Nephron (organoid): ENCODE data around the gene BOD1L1.
"Not testable (repeated sequence)": the region's sequence is repeated elsewhere in the genome, so short reads cannot be mapped to it uniquely, and the experiment has no call there.

Source experiments
- H3K27ac Mint-ChIP-seq, 3 experiments: 2 replicates each; pipeline ENCODE4 v1.8.0; 2020; ENCODE audit warnings: mixed read lengths in 3 of 3, mild to moderate bottlenecking in 2 of 3, moderate library complexity in 1 of 3
- H3K27me3 Mint-ChIP-seq: 2 replicates; pipeline ENCODE4 v1.8.0; 2021; ENCODE audit warnings: low read depth, mild to moderate bottlenecking, moderate library complexity, mixed read lengths
- H3K36me3 Mint-ChIP-seq: 2 replicates; pipeline ENCODE4 v1.8.0; 2020; ENCODE audit warnings: low read depth, mixed read lengths
- H3K4me1 Mint-ChIP-seq: 2 replicates; pipeline ENCODE4 v1.8.0; 2020; ENCODE audit warnings: mixed read lengths
- H3K4me3 Mint-ChIP-seq, 3 experiments: 2 replicates each; pipeline ENCODE4 v1.8.0; 2020; ENCODE audit warnings: mild to moderate bottlenecking in 3 of 3, mixed read lengths in 3 of 3, moderate library complexity in 2 of 3
- H3K9me3 Mint-ChIP-seq: 2 replicates; pipeline ENCODE4 v1.8.0; 2020; ENCODE audit warnings: mixed read lengths
- TF ChIP-seq, protein P1 (sequence below), 3 experiments: fragments of 200-600 bp; sonication (generic); IDR thresholded peaks; one replicate each; pipeline ENCODE4 v1.5.0; 2021; ENCODE audit warnings: antibody characterized with exemption in 3 of 3; ENCODE audit not compliant: unreplicated experiment in 3 of 3

Gene BOD1L1

DNA sequence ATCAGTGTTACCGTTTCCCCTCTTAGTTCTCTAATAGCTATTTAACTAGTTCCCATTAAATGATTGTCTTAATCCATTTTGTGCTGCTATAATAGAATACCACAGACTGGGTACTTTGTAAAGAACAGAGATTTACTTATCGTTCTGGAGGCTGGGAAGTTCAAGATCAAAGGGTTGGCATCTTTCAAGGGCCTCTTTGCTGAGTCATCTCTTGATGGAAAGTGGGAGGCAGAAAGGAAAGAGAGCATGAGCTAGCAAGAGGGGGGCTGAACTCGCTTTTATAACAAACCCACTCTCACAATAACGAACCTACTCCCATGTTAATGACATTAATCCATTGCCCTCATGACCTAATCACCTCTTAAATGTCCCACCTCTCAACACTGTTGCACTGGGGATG is 65.9 kb downstream of the BOD1L1 start:
- Mint-ChIP-seq H3K27ac (no peak overlapping the region), H3K4me1 (no peaks in the 10 kb centered on the region), H3K36me3 (peaks cover 5% of the 10 kb centered on the region), H3K4me3 (no peak overlapping the region), H3K9me3 (no peaks in the 10 kb centered on the region), H3K27me3 (peaks cover 12% of the 10 kb centered on the region)
- TF ChIP-seq, protein P1, sequence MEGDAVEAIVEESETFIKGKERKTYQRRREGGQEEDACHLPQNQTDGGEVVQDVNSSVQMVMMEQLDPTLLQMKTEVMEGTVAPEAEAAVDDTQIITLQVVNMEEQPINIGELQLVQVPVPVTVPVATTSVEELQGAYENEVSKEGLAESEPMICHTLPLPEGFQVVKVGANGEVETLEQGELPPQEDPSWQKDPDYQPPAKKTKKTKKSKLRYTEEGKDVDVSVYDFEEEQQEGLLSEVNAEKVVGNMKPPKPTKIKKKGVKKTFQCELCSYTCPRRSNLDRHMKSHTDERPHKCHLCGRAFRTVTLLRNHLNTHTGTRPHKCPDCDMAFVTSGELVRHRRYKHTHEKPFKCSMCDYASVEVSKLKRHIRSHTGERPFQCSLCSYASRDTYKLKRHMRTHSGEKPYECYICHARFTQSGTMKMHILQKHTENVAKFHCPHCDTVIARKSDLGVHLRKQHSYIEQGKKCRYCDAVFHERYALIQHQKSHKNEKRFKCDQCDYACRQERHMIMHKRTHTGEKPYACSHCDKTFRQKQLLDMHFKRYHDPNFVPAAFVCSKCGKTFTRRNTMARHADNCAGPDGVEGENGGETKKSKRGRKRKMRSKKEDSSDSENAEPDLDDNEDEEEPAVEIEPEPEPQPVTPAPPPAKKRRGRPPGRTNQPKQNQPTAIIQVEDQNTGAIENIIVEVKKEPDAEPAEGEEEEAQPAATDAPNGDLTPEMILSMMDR (IDR thresholded peaks at IDR 0.05; ENCODE audit: unreplicated experiment in 3 of 3): no peak

DNA sequence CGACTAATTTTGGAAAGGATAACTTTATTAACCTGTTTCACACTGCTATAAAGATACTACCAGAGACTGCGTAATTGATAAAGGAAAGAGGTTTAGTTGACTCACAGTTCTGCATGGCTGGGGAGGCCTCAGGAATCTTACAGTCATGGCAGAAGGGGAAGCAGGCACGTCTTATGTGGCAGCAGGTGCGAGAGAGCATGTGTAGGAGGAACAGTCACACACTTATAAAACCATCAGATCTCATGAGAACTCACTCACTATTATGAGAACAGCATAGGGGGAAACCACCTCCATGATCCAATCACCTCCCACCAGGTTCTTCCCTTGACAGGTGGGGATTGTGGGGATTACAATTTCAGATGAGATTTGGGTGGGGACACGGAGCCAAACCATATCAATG is 67.4 kb downstream of the BOD1L1 start:
- not testable (repeated sequence) for H3K4me3 Mint-ChIP-seq, H3K4me1 Mint-ChIP-seq, H3K27ac Mint-ChIP-seq, H3K36me3 Mint-ChIP-seq, H3K9me3 Mint-ChIP-seq
- H3K27me3 Mint-ChIP-seq: peaks cover 14% of the 10 kb centered on the region

DNA sequence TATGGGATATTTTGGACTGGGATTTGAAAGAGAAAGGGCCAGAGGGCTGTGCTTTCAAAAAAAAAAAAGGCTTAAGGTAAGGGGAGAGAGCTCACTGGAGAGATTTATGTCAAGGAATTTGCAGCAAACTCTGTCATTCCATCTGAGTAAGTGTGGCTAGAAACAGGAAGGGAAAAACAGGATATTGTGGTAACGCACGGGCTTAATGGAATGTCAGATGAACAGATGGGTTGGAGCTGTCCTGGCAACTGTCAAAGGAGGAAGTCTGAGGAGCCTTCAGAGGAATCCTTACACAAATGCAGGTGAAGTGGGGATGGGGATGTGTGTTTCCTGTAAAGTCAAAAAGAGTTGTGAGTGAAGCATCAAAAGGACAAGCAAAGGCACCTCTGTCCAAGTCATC is 68.1 kb downstream of the BOD1L1 start:
- H3K36me3 Mint-ChIP-seq: no peaks in the 10 kb centered on the region
- H3K9me3 Mint-ChIP-seq: no peaks in the 10 kb centered on the region
- no peak overlapping the region for H3K4me3 Mint-ChIP-seq
- H3K27ac Mint-ChIP-seq: no peak overlapping the region
- H3K27me3 Mint-ChIP-seq: peaks cover 14% of the 10 kb centered on the region
- no peaks in the 10 kb centered on the region for H3K4me1 Mint-ChIP-seq
- TF ChIP-seq, protein P1 (IDR thresholded peaks at IDR 0.05; ENCODE audit: unreplicated experiment in 3 of 3): no peak

DNA sequence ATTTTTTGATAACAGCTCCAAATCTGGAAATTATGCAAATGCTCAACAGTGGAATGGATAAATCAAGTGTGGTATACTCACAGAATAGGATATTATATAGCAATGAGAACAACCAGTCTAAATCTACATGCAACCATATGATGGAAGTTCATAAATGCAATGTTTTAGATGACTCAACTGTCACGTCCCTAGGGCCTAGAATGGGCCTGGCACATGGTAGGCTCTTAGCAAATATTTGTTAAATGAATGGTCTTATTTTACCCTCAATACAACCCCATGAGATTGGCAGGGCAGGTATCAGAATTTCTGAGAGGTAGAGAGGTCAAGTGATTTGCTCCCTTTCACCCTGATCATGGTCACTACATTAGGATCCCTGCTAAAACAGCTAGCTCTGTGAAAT is 68.6 kb downstream of the BOD1L1 start:
- no peak overlapping the region for H3K27ac Mint-ChIP-seq
- H3K27me3 Mint-ChIP-seq: peaks cover 16% of the 10 kb centered on the region
- TF ChIP-seq, protein P1 (IDR thresholded peaks at IDR 0.05; ENCODE audit: unreplicated experiment in 3 of 3): no peak
- H3K4me1 Mint-ChIP-seq: no peaks in the 10 kb centered on the region
- no peaks in the 10 kb centered on the region for H3K36me3 Mint-ChIP-seq
- H3K9me3 Mint-ChIP-seq: no peaks in the 10 kb centered on the region
- no peak overlapping the region for H3K4me3 Mint-ChIP-seq

DNA sequence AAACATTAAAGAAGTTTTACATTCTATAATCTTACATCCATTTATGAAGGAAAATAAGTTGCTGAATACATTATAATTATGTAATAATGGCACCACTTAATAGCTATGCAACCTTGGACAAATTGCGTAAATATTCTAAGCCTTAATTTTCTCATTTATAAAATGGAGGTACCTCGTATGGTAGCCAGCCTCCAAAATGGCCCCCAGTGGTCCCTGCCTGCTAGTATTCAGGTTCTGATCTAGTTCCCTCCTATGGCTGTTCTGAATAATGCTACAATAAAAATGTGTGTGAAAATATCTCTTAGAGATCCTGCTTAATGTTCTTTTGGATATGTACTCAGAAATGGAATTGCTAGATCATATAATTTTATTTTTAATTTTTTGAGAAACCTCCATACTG is 72.2 kb downstream of the BOD1L1 start:
- no peaks in the 10 kb centered on the region for H3K4me1 Mint-ChIP-seq
- H3K36me3 Mint-ChIP-seq: no peaks in the 10 kb centered on the region
- H3K27ac Mint-ChIP-seq: no peak overlapping the region
- TF ChIP-seq, protein P1 (IDR thresholded peaks at IDR 0.05; ENCODE audit: unreplicated experiment in 3 of 3): no peak
- peaks cover 38% of the 10 kb centered on the region for H3K27me3 Mint-ChIP-seq
- H3K9me3 Mint-ChIP-seq: peaks cover 14% of the 10 kb centered on the region
- H3K4me3 Mint-ChIP-seq: no peak overlapping the region

DNA sequence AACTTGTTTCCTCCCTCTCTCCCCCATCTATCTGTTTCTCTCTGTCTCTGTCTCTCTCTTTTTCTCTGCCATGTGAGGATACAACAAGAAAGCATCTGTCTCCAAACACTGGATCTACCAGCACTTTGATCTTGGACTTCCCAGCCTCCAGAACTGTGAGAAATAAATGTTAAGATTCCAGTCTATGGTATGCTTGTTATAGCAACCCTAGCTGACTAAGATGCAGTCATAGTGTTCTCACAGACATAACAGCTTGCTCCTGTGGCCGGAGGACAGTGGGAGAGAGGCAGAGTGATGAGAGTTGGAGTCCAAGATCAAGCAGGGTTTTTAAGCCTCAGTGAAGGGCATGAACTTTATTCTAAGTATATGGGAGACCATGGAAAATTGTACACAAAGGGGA is 74.4 kb downstream of the BOD1L1 start:
- peaks cover 21% of the 10 kb centered on the region for H3K9me3 Mint-ChIP-seq
- H3K27me3 Mint-ChIP-seq: peaks cover 61% of the 10 kb centered on the region
- H3K27ac Mint-ChIP-seq: no peak overlapping the region
- H3K4me1 Mint-ChIP-seq: peaks cover 8% of the 10 kb centered on the region
- no peaks in the 10 kb centered on the region for H3K36me3 Mint-ChIP-seq
- no peak overlapping the region for H3K4me3 Mint-ChIP-seq
- TF ChIP-seq, protein P1 (IDR thresholded peaks at IDR 0.05; ENCODE audit: unreplicated experiment in 3 of 3): no peak
